K562 (cell line): ENCODE measurements around the gene PALMD. TPM values are rescaled to one million over a fixed set of nuclear protein-coding genes. Genes with fewer than 3 reads are reported as not detected.
A peak's percentile ranks its signal among the peaks of the same experiment; 100 is the strongest.

Source experiments
- ATAC-seq: fragments of 200-7000 bp; cut with Tn5 transposase; 3 replicates; pipeline ENCODE4 v1.9.1; 2020; ENCODE audit warnings: moderate library complexity
- BruUV-seq: library from RNA; stranded (reverse); fragments of 400-500 nt; replicated peaks from 2 replicates; lab custom pipeline; 2021; lab: Mats Ljungman, UMichigan
- CTCF ChIA-PET: fragments of 300-600 bp; formaldehyde crosslinking; extraction: SDS; loops from one replicate; lab custom pipeline; 2021; ENCODE audit warnings: low intra/inter-chr PET ratio; lab: Yijun Ruan, JAX
- POLR2A ChIA-PET: fragments of 300-600, 350-650 bp; sonication (Branson Sonifier 250); formaldehyde crosslinking; extraction: SDS; loops from one replicate; lab custom pipeline; 2021; ENCODE audit warnings: antibody characterized with exemption, inconsistent platforms; lab: Yijun Ruan, JAX
- DNase-seq, 4 experiments: peaks; one replicate each; pipeline versions ENCODE4 v3.0.0 to v3.0.0-alpha.2; 2011 to 2018; ENCODE audit warnings: low spot score in 3 of 4, mixed read lengths in 3 of 4; ENCODE audit errors: extremely low read depth in 1 of 4
- FAIRE-seq: peaks from 2 replicates; lab custom pipeline; 2011; peaks lifted over from hg19 to GRCh38; lab: Jason Lieb, UNC
- H2AFZ ChIP-seq: 2 replicates; pipeline ENCODE4 v1.6.0; 2011; ENCODE audit warnings: low read depth, low read length, control low read depth, inconsistent platforms
- H3K27ac ChIP-seq: fragments of 200-600 bp; 3 replicates; pipeline ENCODE4 v1.8.0; 2011; ENCODE audit warnings: low read depth, mild to moderate bottlenecking, control low read depth, inconsistent platforms, low read length, moderate library complexity, mixed read lengths; ENCODE audit errors: extremely low read depth
- H3K27me3 ChIP-seq, 2 experiments: fragments of 300-600 bp in 1 of 2; 2 replicates in 1 of 2; 3 replicates in 1 of 2; pipeline versions ENCODE4 v1.6.0 to v1.8.0; 2011; ENCODE audit warnings: inconsistent platforms in 2 of 2, low read length in 2 of 2, mild to moderate bottlenecking in 1 of 2, mixed read lengths in 1 of 2, moderate library complexity in 1 of 2; ENCODE audit not compliant: control insufficient read depth in 2 of 2, insufficient read depth in 2 of 2
- H3K36me3 ChIP-seq: fragments of 300-600 bp; 3 replicates; pipeline ENCODE4 v1.8.0; 2011; ENCODE audit warnings: mild to moderate bottlenecking, low read length, inconsistent platforms; ENCODE audit not compliant: control insufficient read depth, insufficient read depth
- H3K4me1 ChIP-seq, 2 experiments: fragments of 200-600 bp in 1 of 2; replicated peaks in 1 of 2; 2 replicates in 1 of 2; 3 replicates in 1 of 2; pipeline versions ENCODE4 v1.5.1 to v1.8.0; 2011; ENCODE audit warnings: inconsistent platforms in 2 of 2, low read length in 2 of 2, mild to moderate bottlenecking in 1 of 2, mixed read lengths in 1 of 2, moderate library complexity in 1 of 2; ENCODE audit not compliant: control insufficient read depth in 2 of 2, insufficient read depth in 2 of 2
- H3K4me2 ChIP-seq: 2 replicates; pipeline ENCODE4 v1.6.1; 2011; ENCODE audit warnings: low read length, control low read depth, inconsistent platforms, mixed read lengths; ENCODE audit not compliant: insufficient read depth
- H3K4me3 ChIP-seq: fragments of 200-600 bp; sonication (generic), shearing (Covaris generic); 2 replicates; pipeline ENCODE4 v1.5.1; 2016; ENCODE audit warnings: control low read depth, inconsistent platforms
- H3K79me2 ChIP-seq: fragments of 200-600 bp; 3 replicates; pipeline ENCODE4 v1.8.0; 2011; ENCODE audit warnings: low read length, inconsistent platforms; ENCODE audit not compliant: control insufficient read depth, insufficient read depth
- H3K9ac ChIP-seq, 2 experiments: 2 replicates each; pipeline versions ENCODE4 v1.6.0 to v1.6.1; 2011; ENCODE audit warnings: low read depth in 2 of 2, low read length in 2 of 2, control low read depth in 1 of 2, inconsistent platforms in 1 of 2, mild to moderate bottlenecking in 1 of 2, mixed read lengths in 1 of 2; ENCODE audit not compliant: insufficient read depth in 1 of 2
- H3K9me1 ChIP-seq: one replicate; pipeline ENCODE4 v1.6.0; 2011; ENCODE audit warnings: inconsistent platforms, mild to moderate bottlenecking, low read length, moderate library complexity; ENCODE audit not compliant: control insufficient read depth, insufficient read depth
- H3K9me3 ChIP-seq: replicated peaks from 2 replicates; pipeline ENCODE4 v1.5.1; 2011; ENCODE audit warnings: low read depth, low read length, inconsistent platforms; ENCODE audit not compliant: control insufficient read depth, insufficient read depth
- H4K20me1 ChIP-seq: replicated peaks from 2 replicates; pipeline ENCODE4 v1.6.1; 2011; ENCODE audit warnings: low read length, inconsistent platforms, mixed read lengths; ENCODE audit not compliant: control insufficient read depth, insufficient read depth
- HIVEP1 ChIP-seq: fragments of 250-450 bp; sonication (Bioruptor Pico); IDR thresholded peaks from 2 replicates; pipeline ENCODE4 v1.4.0; 2020; ENCODE audit warnings: mild to moderate bottlenecking
- ILK ChIP-seq: fragments of 450-650 bp; IDR thresholded peaks from 2 replicates; pipeline ENCODE4 v1.6.1; 2016; ENCODE audit warnings: missing genetic modification characterization, low read depth, mild to moderate bottlenecking, missing compliant biosample characterization, moderate library complexity, borderline replicate concordance
- MYBL2 ChIP-seq, 2 experiments: fragments of 450-650 bp in 1 of 2; sonication (generic) in 1 of 2; formaldehyde crosslinking in 1 of 2; IDR thresholded peaks; 2 replicates each; pipeline versions ENCODE4 v1.6.1 to v1.8.1; 2017 to 2022; ENCODE audit warnings: borderline replicate concordance in 1 of 2, inconsistent platforms in 1 of 2, low read depth in 1 of 2, mild to moderate bottlenecking in 1 of 2, missing genetic modification reagents in 1 of 2, moderate library complexity in 1 of 2
- RFX1 ChIP-seq: fragments of 450-650 bp; IDR thresholded peaks from 2 replicates; pipeline ENCODE4 v1.6.1; 2016; ENCODE audit warnings: mild to moderate bottlenecking, moderate library complexity
- SRF ChIP-seq, 2 experiments: fragments of 250-450, 450-650 bp in 1 of 2; sonication (Bioruptor Pico) in 1 of 2; sonication (generic) in 1 of 2; formaldehyde crosslinking; IDR thresholded peaks; 2 replicates each; pipeline versions ENCODE4 v1.5.0 to v1.5.1; 2020 to 2022; ENCODE audit warnings: mild to moderate bottlenecking in 1 of 2, missing genetic modification reagents in 1 of 2
- ZFX ChIP-seq: sonication (generic); formaldehyde crosslinking; IDR thresholded peaks from 2 replicates; pipeline ENCODE4 v1.8.0; 2022; ENCODE audit warnings: mild to moderate bottlenecking, missing genetic modification reagents, moderate library complexity
- ZNF274 ChIP-seq: IDR thresholded peaks from 2 replicates; pipeline ENCODE4 v1.6.1; 2011; ENCODE audit warnings: low read depth, mild to moderate bottlenecking, low read length, moderate library complexity, borderline replicate concordance
- WGBS: fragments of 100-300 bp; shearing (Covaris generic); methylation state at CpG from one replicate; pipeline ENCODE4 v1.1.6; 2016; ENCODE audit warnings: low coverage, mixed read lengths; ENCODE audit not compliant: insufficient coverage; ENCODE audit errors: missing lambda C conversion rate; 5-methylcytosine and 5-hydroxymethylcytosine counted together
- in situ Hi-C: fragments of 300-500 bp; cut with MboI; formaldehyde crosslinking; loops from 4 replicates; pipeline ENCODE4 v1.15.0; 2018; ENCODE audit warnings: inconsistent platforms, mixed read lengths
- intact Hi-C: fragments of 100-400 bp; cut with micrococcal nuclease; formaldehyde crosslinking; loops from 2 replicates; pipeline ENCODE4 v1.14.2; 2022
- polyA plus RNA-seq, 8 experiments: library from polyadenylated mRNA; depleted of rRNA in 4 of 8; stranded (reverse) in 5 of 8; unstranded in 3 of 8; fragments of >200 nt; fragmentation: Nextera tagmentation in 2 of 8; fragmentation: Illumina TruSeq in 1 of 8; extraction: Ambion mirVana in 2 of 8; extraction: Trizol in 1 of 8; gene quantifications; 2 replicates each; pipeline versions ENCODE4 v1.2.1 to v1.2.3, GENCODE V29; 2011 to 2014; ENCODE audit warnings: inconsistent platforms in 1 of 8, missing spikeins in 1 of 8
- total RNA-seq, 7 experiments: library from RNA; depleted of rRNA in 6 of 7; stranded (reverse); fragments of >200 nt in 6 of 7; fragmentation: Illumina TruSeq in 2 of 7; extraction: Trizol in 2 of 7; gene quantifications; 2 replicates each; pipeline versions ENCODE4 v1.2.1 to v1.2.3, GENCODE V29; 2011 to 2021; ENCODE audit warnings: low replicate concordance in 1 of 7
- TF ChIP-seq, protein P1 (sequence below): fragments of 200-400 bp; formaldehyde crosslinking; IDR thresholded peaks from 2 replicates; pipeline ENCODE4 v1.6.1; 2017; ENCODE audit warnings: mild to moderate bottlenecking, low read depth, low read length, moderate library complexity
- TF ChIP-seq, protein P2 (sequence below): sonication (generic); formaldehyde crosslinking; IDR thresholded peaks from 2 replicates; pipeline ENCODE4 v1.8.0; 2022; ENCODE audit warnings: missing genetic modification reagents, mild to moderate bottlenecking, moderate library complexity, borderline replicate concordance
- TF ChIP-seq, protein P3 (sequence below): fragments of 250-450 bp; sonication (Bioruptor Pico); IDR thresholded peaks from 2 replicates; pipeline ENCODE4 v1.8.0; 2022; ENCODE audit warnings: moderate library complexity, mild to moderate bottlenecking, inconsistent platforms

Gene PALMD
- total and polyA plus RNA-seq, 9 of the 15 experiments (the other 6 are each of a cell fraction or from before 2014, with no cell fraction given): 2.7 to 13.5 (median 5.4) TPM

DNA sequence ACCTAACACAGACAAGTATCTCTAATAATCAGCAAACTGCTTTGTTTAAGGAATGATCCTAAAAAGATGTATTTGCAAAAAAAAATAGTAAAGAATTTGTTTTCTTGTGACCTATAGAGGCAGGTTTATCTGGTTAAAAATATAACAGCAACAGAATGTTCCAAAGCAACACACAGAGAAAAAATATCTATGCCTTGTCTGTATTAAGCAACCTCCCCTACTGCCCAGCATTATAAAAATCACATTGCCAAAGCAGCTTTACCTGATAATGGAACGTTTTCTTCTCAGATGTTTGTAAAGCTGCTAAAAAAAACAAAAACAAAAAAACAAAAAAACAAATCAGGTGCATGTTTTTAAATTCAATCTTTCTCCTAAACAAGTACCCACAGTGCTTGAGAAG, 24.7 kb downstream of the PALMD start (continued):
- TF ChIP-seq, protein P1, sequence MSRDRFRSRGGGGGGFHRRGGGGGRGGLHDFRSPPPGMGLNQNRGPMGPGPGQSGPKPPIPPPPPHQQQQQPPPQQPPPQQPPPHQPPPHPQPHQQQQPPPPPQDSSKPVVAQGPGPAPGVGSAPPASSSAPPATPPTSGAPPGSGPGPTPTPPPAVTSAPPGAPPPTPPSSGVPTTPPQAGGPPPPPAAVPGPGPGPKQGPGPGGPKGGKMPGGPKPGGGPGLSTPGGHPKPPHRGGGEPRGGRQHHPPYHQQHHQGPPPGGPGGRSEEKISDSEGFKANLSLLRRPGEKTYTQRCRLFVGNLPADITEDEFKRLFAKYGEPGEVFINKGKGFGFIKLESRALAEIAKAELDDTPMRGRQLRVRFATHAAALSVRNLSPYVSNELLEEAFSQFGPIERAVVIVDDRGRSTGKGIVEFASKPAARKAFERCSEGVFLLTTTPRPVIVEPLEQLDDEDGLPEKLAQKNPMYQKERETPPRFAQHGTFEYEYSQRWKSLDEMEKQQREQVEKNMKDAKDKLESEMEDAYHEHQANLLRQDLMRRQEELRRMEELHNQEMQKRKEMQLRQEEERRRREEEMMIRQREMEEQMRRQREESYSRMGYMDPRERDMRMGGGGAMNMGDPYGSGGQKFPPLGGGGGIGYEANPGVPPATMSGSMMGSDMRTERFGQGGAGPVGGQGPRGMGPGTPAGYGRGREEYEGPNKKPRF: no peak
- TF ChIP-seq ILK (tag) (no peak), ZFX (CRISPR knock-in tag) (no peak), SRF (CRISPR knock-in tag; IDR thresholded peaks at IDR 0.05) (no peak), ZNF274 (no peak)

DNA sequence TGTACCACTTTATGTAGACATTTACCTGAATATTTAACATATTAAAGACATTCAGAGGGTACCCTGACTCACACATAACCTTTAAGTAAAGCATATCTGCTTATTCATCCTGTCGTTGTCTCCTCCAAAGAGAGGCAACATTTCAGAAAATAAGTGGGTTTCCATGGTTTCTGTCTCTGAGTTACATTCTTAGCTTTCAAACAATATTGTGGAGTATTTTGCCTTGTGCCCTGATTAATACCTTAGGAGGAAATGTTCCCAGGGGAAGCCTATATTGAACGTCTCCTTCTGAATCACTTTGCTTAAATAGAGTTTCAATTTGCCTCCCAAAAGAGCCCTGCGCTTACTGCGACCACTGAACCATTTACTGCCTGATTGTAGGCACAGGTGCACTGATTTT, 26.1 kb downstream of the PALMD start:
- ChIA-PET CTCF (no interaction called here), POLR2A (no interaction called here)
- no peaks in the 10 kb centered on the region for H3K36me3 ChIP-seq
- intact Hi-C loops: no loop called here
- WGBS: 57% methylated on average over 4 of the region's 4 CpGs
- DNase-seq: no peak
- in situ Hi-C loops: no loop called here
- H3K4me1 ChIP-seq: no peaks in the 10 kb centered on the region
- H2AFZ ChIP-seq: no peak overlapping the region
- no peaks in the 10 kb centered on the region for H3K79me2 ChIP-seq
- no peak overlapping the region for H3K4me3 ChIP-seq
- no peak for FAIRE-seq
- H3K27ac ChIP-seq: no peak overlapping the region
- no peak for ATAC-seq
- no peak overlapping the region for H3K9ac ChIP-seq
- H3K4me2 ChIP-seq: no peak overlapping the region
- no peaks in the 10 kb centered on the region for H3K9me3 ChIP-seq
- no TSS peak for BruUV-seq
- no peaks in the 10 kb centered on the region for H4K20me1 ChIP-seq
- no peaks in the 10 kb centered on the region for H3K9me1 ChIP-seq
- no peaks in the 10 kb centered on the region for H3K27me3 ChIP-seq
- TF ChIP-seq, protein P2, sequence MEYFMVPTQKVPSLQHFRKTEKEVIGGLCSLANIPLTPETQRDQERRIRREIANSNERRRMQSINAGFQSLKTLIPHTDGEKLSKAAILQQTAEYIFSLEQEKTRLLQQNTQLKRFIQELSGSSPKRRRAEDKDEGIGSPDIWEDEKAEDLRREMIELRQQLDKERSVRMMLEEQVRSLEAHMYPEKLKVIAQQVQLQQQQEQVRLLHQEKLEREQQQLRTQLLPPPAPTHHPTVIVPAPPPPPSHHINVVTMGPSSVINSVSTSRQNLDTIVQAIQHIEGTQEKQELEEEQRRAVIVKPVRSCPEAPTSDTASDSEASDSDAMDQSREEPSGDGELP (CRISPR knock-in tag): no peak
- TF ChIP-seq, protein P3, sequence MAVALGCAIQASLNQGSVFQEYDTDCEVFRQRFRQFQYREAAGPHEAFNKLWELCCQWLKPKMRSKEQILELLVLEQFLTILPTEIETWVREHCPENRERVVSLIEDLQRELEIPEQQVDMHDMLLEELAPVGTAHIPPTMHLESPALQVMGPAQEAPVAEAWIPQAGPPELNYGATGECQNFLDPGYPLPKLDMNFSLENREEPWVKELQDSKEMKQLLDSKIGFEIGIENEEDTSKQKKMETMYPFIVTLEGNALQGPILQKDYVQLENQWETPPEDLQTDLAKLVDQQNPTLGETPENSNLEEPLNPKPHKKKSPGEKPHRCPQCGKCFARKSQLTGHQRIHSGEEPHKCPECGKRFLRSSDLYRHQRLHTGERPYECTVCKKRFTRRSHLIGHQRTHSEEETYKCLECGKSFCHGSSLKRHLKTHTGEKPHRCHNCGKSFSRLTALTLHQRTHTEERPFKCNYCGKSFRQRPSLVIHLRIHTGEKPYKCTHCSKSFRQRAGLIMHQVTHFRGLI (CRISPR knock-in tag): no peak
- no peak for TF ChIP-seq MYBL2 (IDR thresholded peaks at IDR 0.05; ENCODE audit: low read depth)
- TF ChIP-seq MYBL2 (CRISPR knock-in tag; IDR thresholded peaks at IDR 0.05; ENCODE audit: borderline replicate concordance): no peak
- no peak for TF ChIP-seq HIVEP1 (CRISPR knock-in tag)
- peak; percentile 18; the same call in 1 of the 2 replicates for TF ChIP-seq RFX1
